Activated T-helper 1 cell treated with anti-CD3 and anti-CD28 coated beads, Interleukin-12 subunit alpha, Interleukin-12 subunit beta, Interleukin-2, Interleukin-4 antibody, amounts not matched to agents 30 ng/mL and 10 ng/mL and 1 ng/mL, durations not matched to agents 14 hours and 24 hours and 36 hours (primary cell): ENCODE measurements around the gene SIGLEC1. TPM values are rescaled to one million over a fixed set of nuclear protein-coding genes. Genes with fewer than 3 reads are reported as not detected.

Experiments used
- DNase-seq: peaks from one replicate; pipeline ENCODE4 v3.0.0; 2021; ENCODE audit warnings: low spot score
- H3K27ac Mint-ChIP-seq: one replicate; pipeline ENCODE4 v1.8.0; 2021; ENCODE audit warnings: mild to moderate bottlenecking, mixed read lengths
- H3K27me3 Mint-ChIP-seq: one replicate; pipeline ENCODE4 v1.8.0; 2022; ENCODE audit warnings: mild to moderate bottlenecking, moderate library complexity, mixed read lengths; ENCODE audit not compliant: insufficient read depth
- H3K36me3 Mint-ChIP-seq: one replicate; pipeline ENCODE4 v1.8.0; 2021; ENCODE audit warnings: low read depth, mixed read lengths
- H3K4me1 Mint-ChIP-seq: one replicate; pipeline ENCODE4 v1.8.0; 2021; ENCODE audit warnings: low read depth, mixed read lengths
- H3K4me3 Mint-ChIP-seq: one replicate; pipeline ENCODE4 v1.8.0; 2021; ENCODE audit warnings: mild to moderate bottlenecking, moderate library complexity, mixed read lengths
- H3K9me3 Mint-ChIP-seq: one replicate; pipeline ENCODE4 v1.8.0; 2021; ENCODE audit warnings: mixed read lengths
- intact Hi-C: fragments of 100-400 bp; cut with micrococcal nuclease; formaldehyde crosslinking; loops from one replicate; pipeline ENCODE4 v1.15.1; 2024
- total RNA-seq: library from RNA; stranded (reverse); gene quantifications from 2 replicates; pipeline ENCODE4 v1.2.3, GENCODE V29; 2022

SIGLEC1 gene
- total RNA-seq, 1 donor from 2014 or later = not detected

GRCh38 chr20:3698591-3699001, 13.8 kb downstream of the SIGLEC1 start:
- Mint-ChIP-seq H3K4me1 (no peaks in the 10 kb centered on the region), H3K27ac (no peak overlapping the region), H3K27me3 (no peaks in the 10 kb centered on the region), H3K4me3 (no peak overlapping the region), H3K9me3 (no peaks in the 10 kb centered on the region), H3K36me3 (no peaks in the 10 kb centered on the region)
- no peak for DNase-seq
- intact Hi-C loops = no loop called here

GRCh38 chr20:3697588-3698305, 14.7 kb downstream of the SIGLEC1 start:
- Mint-ChIP-seq H3K27me3 (no peaks in the 10 kb centered on the region), H3K4me3 (no peak overlapping the region), H3K4me1 (no peaks in the 10 kb centered on the region), H3K27ac (no peak overlapping the region), H3K36me3 (no peaks in the 10 kb centered on the region), H3K9me3 (no peaks in the 10 kb centered on the region)
- no peak for DNase-seq
- intact Hi-C loops = no loop called here

- no peak overlapping the region for H3K4me3 Mint-ChIP-seq
- H3K9me3 Mint-ChIP-seq = no peaks in the 10 kb centered on the region
- no peaks in the 10 kb centered on the region for H3K27me3 Mint-ChIP-seq
- intact Hi-C loops = no loop called here
- H3K27ac Mint-ChIP-seq = no peak overlapping the region
- no peaks in the 10 kb centered on the region for H3K4me1 Mint-ChIP-seq
- no peak for DNase-seq
- no peaks in the 10 kb centered on the region for H3K36me3 Mint-ChIP-seq
Observed at GRCh38 chr20:3696745-3697587, 15.4 kb downstream of the SIGLEC1 start.

- H3K4me3 Mint-ChIP-seq = no peak overlapping the region
- no peaks in the 10 kb centered on the region for H3K4me1 Mint-ChIP-seq
- H3K27me3 Mint-ChIP-seq = no peaks in the 10 kb centered on the region
- intact Hi-C loops = no loop called here
- no peaks in the 10 kb centered on the region for H3K36me3 Mint-ChIP-seq
- H3K9me3 Mint-ChIP-seq = no peaks in the 10 kb centered on the region
- H3K27ac Mint-ChIP-seq = no peak overlapping the region
- no peak for DNase-seq
Observed at GRCh38 chr20:3696200-3696599, 16.2 kb downstream of the SIGLEC1 start.

GRCh38 chr20:3694864-3695263, 17.5 kb downstream of the SIGLEC1 start:
- Mint-ChIP-seq H3K27ac (no peak overlapping the region), H3K27me3 (no peaks in the 10 kb centered on the region), H3K9me3 (no peaks in the 10 kb centered on the region), H3K4me3 (no peak overlapping the region), H3K4me1 (no peaks in the 10 kb centered on the region), H3K36me3 (no peaks in the 10 kb centered on the region)
- intact Hi-C loops = no loop called here
- no peak for DNase-seq

GRCh38 chr20:3693376-3693775, 19.0 kb downstream of the SIGLEC1 start:
- Mint-ChIP-seq H3K4me1 (no peaks in the 10 kb centered on the region), H3K36me3 (no peaks in the 10 kb centered on the region), H3K27ac (no peak overlapping the region), H3K4me3 (no peak overlapping the region), H3K27me3 (no peaks in the 10 kb centered on the region), H3K9me3 (no peaks in the 10 kb centered on the region)
- DNase-seq = no peak
- intact Hi-C loops = no loop called here

GRCh38 chr20:3692706-3693294, 19.6 kb downstream of the SIGLEC1 start:
- no peak for DNase-seq
- no peaks in the 10 kb centered on the region for H3K9me3 Mint-ChIP-seq
- H3K4me1 Mint-ChIP-seq = no peaks in the 10 kb centered on the region
- H3K27me3 Mint-ChIP-seq = no peaks in the 10 kb centered on the region
- H3K27ac Mint-ChIP-seq = no peak overlapping the region
- H3K4me3 Mint-ChIP-seq = no peak overlapping the region
- no peaks in the 10 kb centered on the region for H3K36me3 Mint-ChIP-seq
- intact Hi-C loops = no loop called here

GRCh38 chr20:3691897-3692296, 20.5 kb downstream of the SIGLEC1 start:
- Mint-ChIP-seq H3K4me3 (no peak overlapping the region), H3K9me3 (no peaks in the 10 kb centered on the region), H3K4me1 (no peaks in the 10 kb centered on the region), H3K27ac (no peak overlapping the region), H3K27me3 (peaks cover 3% of the 10 kb centered on the region), H3K36me3 (no peaks in the 10 kb centered on the region)
- no peak for DNase-seq
- intact Hi-C loops = no loop called here

- Mint-ChIP-seq H3K4me1 (no peaks in the 10 kb centered on the region), H3K27me3 (peaks cover 7% of the 10 kb centered on the region), H3K27ac (no peak overlapping the region), H3K36me3 (no peaks in the 10 kb centered on the region), H3K4me3 (no peak overlapping the region), H3K9me3 (no peaks in the 10 kb centered on the region)
- intact Hi-C loops = no loop called here
- DNase-seq = no peak
Observed at GRCh38 chr20:3691306-3691705, 21.1 kb downstream of the SIGLEC1 start.

GRCh38 chr20:3690413-3690812, 22.0 kb downstream of the SIGLEC1 start:
- Mint-ChIP-seq H3K4me3 (no peak overlapping the region), H3K36me3 (no peaks in the 10 kb centered on the region), H3K27me3 (peaks cover 7% of the 10 kb centered on the region), H3K9me3 (no peaks in the 10 kb centered on the region), H3K27ac (no peak overlapping the region), H3K4me1 (no peaks in the 10 kb centered on the region)
- DNase-seq = no peak
- intact Hi-C loops = no loop called here

GRCh38 chr20:3689978-3690377, 22.4 kb downstream of the SIGLEC1 start:
- no peak overlapping the region for H3K27ac Mint-ChIP-seq
- no peak overlapping the region for H3K4me3 Mint-ChIP-seq
- no peaks in the 10 kb centered on the region for H3K4me1 Mint-ChIP-seq
- no peak for DNase-seq
- H3K9me3 Mint-ChIP-seq = no peaks in the 10 kb centered on the region
- intact Hi-C loops = no loop called here
- no peaks in the 10 kb centered on the region for H3K36me3 Mint-ChIP-seq
- H3K27me3 Mint-ChIP-seq = peaks cover 7% of the 10 kb centered on the region

- intact Hi-C loops = no loop called here
- no peaks in the 10 kb centered on the region for H3K36me3 Mint-ChIP-seq
- H3K4me3 Mint-ChIP-seq = no peak overlapping the region
- H3K27ac Mint-ChIP-seq = no peak overlapping the region
- H3K27me3 Mint-ChIP-seq = peaks cover 25% of the 10 kb centered on the region
- H3K9me3 Mint-ChIP-seq = no peaks in the 10 kb centered on the region
- H3K4me1 Mint-ChIP-seq = no peaks in the 10 kb centered on the region
- no peak for DNase-seq
Observed at GRCh38 chr20:3687655-3688054, 24.7 kb downstream of the SIGLEC1 start.

GRCh38 chr20:3686867-3687321, 25.5 kb downstream of the SIGLEC1 start:
- Mint-ChIP-seq H3K36me3 (no peaks in the 10 kb centered on the region), H3K27me3 (peaks cover 28% of the 10 kb centered on the region), H3K4me1 (no peaks in the 10 kb centered on the region), H3K4me3 (no peak overlapping the region), H3K9me3 (no peaks in the 10 kb centered on the region), H3K27ac (no peak overlapping the region)
- no peak for DNase-seq
- intact Hi-C loops = no loop called here
